ACC112 (cell line): ENCODE measurements around the gene COL1A1.

Source experiments
- H2AFZ ChIP-seq: fragments of 200-600 bp; sonication (generic); one replicate; pipeline ENCODE4 v1.6.0; 2017; ENCODE audit warnings: antibody characterized with exemption, low read length; ENCODE audit not compliant: unreplicated experiment
- H3K27ac ChIP-seq: fragments of 200-600 bp; sonication (generic); 2 replicates; pipeline ENCODE4 v1.5.1; 2014; ENCODE audit warnings: low read depth, mild to moderate bottlenecking, antibody characterized with exemption, low read length, moderate library complexity
- H3K27me3 ChIP-seq: fragments of 200-600 bp; sonication (generic); 2 replicates; pipeline ENCODE4 v1.6.1; 2014; ENCODE audit warnings: mild to moderate bottlenecking, antibody characterized with exemption, low read length, moderate library complexity, mixed read lengths; ENCODE audit not compliant: insufficient read depth
- H3K36me3 ChIP-seq: fragments of 200-600 bp; sonication (generic); 2 replicates; pipeline ENCODE4 v1.6.1; 2016; ENCODE audit warnings: mild to moderate bottlenecking, antibody characterized with exemption, low read length, moderate library complexity, mixed read lengths; ENCODE audit not compliant: insufficient read depth
- H3K4me1 ChIP-seq: fragments of 200-600 bp; sonication (generic); one replicate; pipeline ENCODE4 v1.6.1; 2016; ENCODE audit warnings: low read length, mixed read lengths; ENCODE audit not compliant: insufficient read depth, unreplicated experiment, control insufficient read depth
- H3K4me3 ChIP-seq: fragments of 200-600 bp; sonication (generic); 2 replicates; pipeline ENCODE4 v1.5.1; 2014; ENCODE audit warnings: mild to moderate bottlenecking, low read depth, low read length
- H3K79me2 ChIP-seq: fragments of 200-600 bp; sonication (generic); one replicate; pipeline ENCODE4 v1.6.0; 2016; ENCODE audit warnings: low read length; ENCODE audit not compliant: control insufficient read depth, unreplicated experiment, insufficient read depth

The COL1A1 gene

DNA sequence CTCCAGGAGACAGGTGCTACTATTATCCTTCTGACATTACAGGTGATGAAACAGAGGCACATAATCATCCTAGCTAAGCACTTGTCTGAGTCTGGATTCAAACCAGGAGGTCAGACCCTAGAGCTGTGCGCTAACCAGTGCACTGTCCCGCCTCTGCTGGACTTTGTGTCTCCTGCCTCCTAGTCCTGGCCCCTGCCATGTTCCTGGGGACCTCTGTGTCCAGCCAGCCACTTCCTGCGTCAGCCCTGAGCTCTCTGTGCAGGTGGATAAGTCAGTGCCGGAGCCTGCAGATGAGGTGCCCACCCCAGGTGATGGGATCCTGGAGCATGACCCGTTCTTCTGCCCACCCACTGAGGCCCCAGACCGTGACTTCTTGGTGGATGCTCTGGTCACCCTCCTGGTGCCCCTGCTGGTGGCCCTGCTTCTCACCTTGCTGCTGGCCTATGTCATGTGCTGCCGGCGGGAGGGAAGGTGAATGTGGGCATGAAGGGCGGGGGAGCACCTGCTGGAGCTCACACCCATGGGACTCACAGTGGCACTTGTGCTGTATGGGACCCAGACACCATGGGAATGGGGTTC, 31.5 kb downstream of the COL1A1 start:
- H3K36me3 ChIP-seq = no peaks in the 10 kb centered on the region
- no peak overlapping the region for H3K27ac ChIP-seq
- H3K4me1 ChIP-seq = peaks cover 15% of the 10 kb centered on the region
- H3K27me3 ChIP-seq = no peaks in the 10 kb centered on the region
- H3K79me2 ChIP-seq = no peaks in the 10 kb centered on the region
- no peak overlapping the region for H2AFZ ChIP-seq
- no peak overlapping the region for H3K4me3 ChIP-seq

DNA sequence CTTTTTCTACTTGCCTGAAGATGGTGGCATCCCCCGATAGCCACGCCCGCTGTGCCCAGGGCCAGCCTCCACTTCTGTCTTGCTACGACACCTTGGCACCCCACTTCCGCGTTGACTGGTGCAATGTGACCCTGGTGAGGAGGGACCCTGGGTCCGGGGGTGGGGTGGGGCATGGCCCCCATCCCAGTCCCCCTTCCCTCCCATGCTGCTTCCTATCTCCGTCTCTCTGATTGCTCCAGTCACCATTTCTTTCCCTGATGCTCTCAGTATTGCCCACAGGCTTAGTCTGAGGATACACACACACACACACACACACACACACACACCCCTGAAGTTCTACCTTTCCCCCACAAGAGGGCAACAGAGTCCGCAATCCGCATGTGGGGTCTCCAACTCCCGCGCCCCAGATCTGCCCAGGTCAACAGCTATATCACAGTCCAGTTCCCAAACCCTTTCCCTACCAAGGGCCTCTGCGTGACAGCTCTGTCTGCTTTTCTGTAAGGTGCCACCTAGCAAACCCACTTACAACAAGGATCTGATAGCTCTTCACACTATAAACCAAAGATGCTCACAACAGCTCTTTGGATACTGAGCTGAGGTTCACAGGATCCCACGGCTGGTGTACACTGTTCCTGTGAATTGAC, 32.2 kb downstream of the COL1A1 start:
- H3K4me1 ChIP-seq = peaks cover 15% of the 10 kb centered on the region
- H2AFZ ChIP-seq = no peak overlapping the region
- no peaks in the 10 kb centered on the region for H3K79me2 ChIP-seq
- H3K27ac ChIP-seq = no peak overlapping the region
- no peaks in the 10 kb centered on the region for H3K36me3 ChIP-seq
- H3K4me3 ChIP-seq = no peak overlapping the region
- no peaks in the 10 kb centered on the region for H3K27me3 ChIP-seq

DNA sequence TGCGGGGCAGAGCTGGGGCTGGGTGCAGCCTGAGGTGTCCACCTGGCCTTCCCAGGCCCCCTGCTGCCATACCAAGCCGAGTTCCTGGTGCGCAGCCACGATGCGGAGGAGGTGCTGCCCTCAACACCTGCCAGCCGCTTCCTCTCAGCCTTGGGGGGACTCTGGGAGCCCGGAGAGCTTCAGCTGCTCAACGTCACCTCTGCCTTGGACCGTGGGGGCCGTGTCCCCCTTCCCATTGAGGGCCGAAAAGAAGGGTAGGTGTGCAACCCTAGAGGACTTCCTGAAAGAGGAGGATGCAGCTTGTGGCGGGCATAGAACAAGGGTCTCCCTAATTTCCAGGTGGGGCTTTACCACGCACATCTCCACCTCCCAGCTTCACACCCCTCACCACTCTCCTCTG, 33.1 kb downstream of the COL1A1 start:
- H3K79me2 ChIP-seq = no peaks in the 10 kb centered on the region
- H3K4me3 ChIP-seq = no peak overlapping the region
- no peak overlapping the region for H3K27ac ChIP-seq
- peaks cover 8% of the 10 kb centered on the region for H3K4me1 ChIP-seq
- no peak overlapping the region for H2AFZ ChIP-seq
- no peaks in the 10 kb centered on the region for H3K27me3 ChIP-seq
- no peaks in the 10 kb centered on the region for H3K36me3 ChIP-seq

DNA sequence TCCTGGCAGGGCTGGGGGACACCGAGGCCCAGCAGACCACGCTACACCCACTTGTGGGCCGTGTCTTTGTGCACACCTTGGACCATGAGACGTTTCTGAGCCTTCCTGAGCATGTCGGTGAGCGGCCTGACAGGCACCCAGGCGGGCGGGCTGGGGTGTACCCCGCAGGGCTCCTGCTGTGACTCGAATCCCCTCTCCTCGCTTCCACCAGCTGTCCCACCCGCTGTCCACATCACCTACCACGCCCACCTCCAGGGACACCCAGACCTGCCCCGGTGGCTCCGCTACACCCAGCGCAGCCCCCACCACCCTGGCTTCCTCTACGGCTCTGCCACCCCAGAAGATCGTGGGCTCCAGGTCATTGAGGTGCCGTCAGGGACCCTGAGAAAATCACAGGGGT, 34.1 kb downstream of the COL1A1 start:
- Histone ChIP-seq H3K27ac (no peak overlapping the region), H3K4me3 (no peak overlapping the region), H3K4me1 (peaks cover 2% of the 10 kb centered on the region), H3K27me3 (no peaks in the 10 kb centered on the region), H3K36me3 (no peaks in the 10 kb centered on the region), H2AFZ (no peak overlapping the region), H3K79me2 (no peaks in the 10 kb centered on the region)

DNA sequence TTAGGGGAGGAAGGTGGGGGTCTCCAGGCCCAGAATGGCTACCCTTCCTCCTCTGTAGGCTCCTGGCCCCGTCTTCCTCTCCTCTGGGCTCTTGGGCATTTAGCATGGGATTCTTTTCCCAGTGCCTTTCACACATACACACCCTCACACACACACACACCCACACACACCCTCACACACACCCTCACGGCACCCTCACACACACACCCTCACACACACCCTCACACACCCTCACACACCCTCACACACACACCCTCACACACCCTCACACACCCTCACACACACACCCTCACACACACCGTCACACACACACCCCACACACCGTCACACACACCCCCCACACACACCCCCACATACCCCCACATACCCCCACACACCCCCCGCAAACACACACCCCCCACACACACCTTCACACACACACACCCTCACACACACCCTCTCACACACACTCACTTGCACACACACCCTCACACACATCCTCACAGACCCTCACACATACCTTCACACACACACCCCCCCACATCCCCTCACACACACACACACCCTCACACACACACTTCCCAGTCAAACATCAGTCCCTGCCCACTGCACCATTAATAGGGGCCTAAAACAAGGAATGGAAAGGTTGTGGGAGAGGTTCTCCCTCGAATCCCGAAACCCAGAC, 34.8 kb downstream of the COL1A1 start:
- no peaks in the 10 kb centered on the region for H3K79me2 ChIP-seq
- no peak overlapping the region for H3K4me3 ChIP-seq
- H3K4me1 ChIP-seq = peaks cover 6% of the 10 kb centered on the region

DNA sequence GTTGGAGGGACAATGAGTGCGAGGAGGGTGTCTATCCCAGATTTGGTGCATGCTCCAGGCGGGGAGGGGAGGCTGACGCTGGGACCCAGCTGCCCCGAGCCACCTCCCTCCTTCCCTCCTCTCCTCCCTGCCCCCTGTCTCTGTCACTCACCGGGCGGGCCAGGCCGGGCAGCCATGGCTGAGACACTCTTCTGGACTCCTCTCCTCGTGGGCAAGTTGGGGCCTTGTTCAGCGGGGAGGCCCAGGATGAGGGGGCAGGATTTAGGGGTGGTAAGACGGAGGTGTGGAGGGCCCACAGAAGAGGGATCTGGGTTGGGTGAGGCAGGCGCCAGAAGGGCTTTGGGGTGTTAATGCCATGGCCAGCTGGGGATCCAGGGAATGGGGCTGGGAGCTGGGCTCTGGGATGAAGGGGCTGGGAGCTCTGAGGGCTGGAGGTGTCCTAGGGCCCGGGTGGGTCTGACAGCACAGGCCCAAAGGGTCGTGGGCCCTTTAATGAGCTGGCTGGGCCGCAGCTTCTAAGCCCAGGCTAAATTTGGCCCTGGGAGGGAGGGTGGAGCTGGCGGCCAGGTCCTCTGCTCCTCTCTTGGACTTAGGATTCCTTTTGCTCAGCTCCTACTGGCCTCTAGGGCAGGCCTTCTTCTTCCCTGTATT, 35.4 kb downstream of the COL1A1 start, which contains the start of gene SGCA:
SGCA (plus strand) TSS at position 139 of the 651 bp plus-strand sequence; CDS start at position 175, 36 bp downstream.
- H3K4me3 ChIP-seq = no peak within 1 kb of the TSS
- no peaks in the 10 kb centered on the region for H3K27me3 ChIP-seq
- H3K79me2 ChIP-seq = no peaks in the 10 kb centered on the region
- no peaks in the 10 kb centered on the region for H3K36me3 ChIP-seq
- H3K27ac ChIP-seq = no peak within 1 kb of the TSS
- no peak within 1 kb of the TSS for H2AFZ ChIP-seq
- H3K4me1 ChIP-seq = peaks cover 7% of the 10 kb centered on the region

More for the DNA sequence above, 34.8 kb downstream of the COL1A1 start:
- Histone ChIP-seq H3K27me3 (no peaks in the 10 kb centered on the region), H2AFZ (no peak overlapping the region), H3K36me3 (no peaks in the 10 kb centered on the region), H3K27ac (no peak overlapping the region)

DNA sequence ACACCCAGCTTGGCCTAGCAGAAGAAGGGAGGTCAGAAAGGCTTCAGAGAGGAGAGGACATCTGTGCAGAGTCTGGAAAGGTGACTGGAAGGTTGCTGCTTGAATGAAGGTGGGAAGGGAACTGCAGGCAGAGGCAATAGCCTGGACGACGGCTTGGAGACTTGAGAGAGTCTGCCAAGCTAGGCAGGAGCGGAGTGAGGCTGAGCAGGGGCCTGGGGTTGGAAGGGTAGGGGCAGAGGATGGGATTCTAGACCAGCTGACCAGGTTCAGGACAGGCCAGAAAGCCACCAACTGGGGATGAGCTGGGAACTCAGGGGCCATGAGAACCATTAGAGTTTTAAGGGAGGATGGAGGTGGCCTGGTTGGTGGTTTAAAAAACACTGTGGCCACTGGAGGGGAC, 36.0 kb downstream of the COL1A1 start:
- no peak overlapping the region for H3K27ac ChIP-seq

DNA sequence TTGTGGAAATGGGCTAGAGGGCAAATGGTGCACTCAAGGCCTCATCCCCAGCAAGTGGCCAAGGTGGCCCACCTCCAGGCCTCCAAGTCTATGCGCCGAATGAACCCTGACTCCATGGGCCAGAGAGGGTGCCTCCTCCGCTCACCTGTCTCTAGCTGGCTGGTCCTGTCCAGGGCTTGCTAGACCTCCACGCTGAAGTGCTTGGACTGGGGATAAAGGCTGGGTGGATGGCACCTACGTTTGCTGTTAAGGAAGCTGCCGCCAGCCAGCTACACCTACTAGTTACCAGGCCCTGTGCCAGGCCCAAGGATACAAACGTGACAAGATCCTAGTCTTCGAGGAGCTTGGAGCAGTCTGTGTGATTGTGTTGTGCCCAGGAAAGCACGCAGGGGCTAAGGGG, 36.4 kb downstream of the COL1A1 start:
- H3K27ac ChIP-seq = no peak overlapping the region
- no peaks in the 10 kb centered on the region for H3K79me2 ChIP-seq
- no peaks in the 10 kb centered on the region for H3K27me3 ChIP-seq
- H3K4me1 ChIP-seq = peaks cover 7% of the 10 kb centered on the region
- no peak overlapping the region for H3K4me3 ChIP-seq
- no peaks in the 10 kb centered on the region for H3K36me3 ChIP-seq
- no peak overlapping the region for H2AFZ ChIP-seq

More for the DNA sequence above, 36.0 kb downstream of the COL1A1 start:
- Histone ChIP-seq H3K79me2 (no peaks in the 10 kb centered on the region), H3K4me1 (peaks cover 7% of the 10 kb centered on the region), H2AFZ (no peak overlapping the region), H3K27me3 (no peaks in the 10 kb centered on the region), H3K36me3 (no peaks in the 10 kb centered on the region), H3K4me3 (no peak overlapping the region)

DNA sequence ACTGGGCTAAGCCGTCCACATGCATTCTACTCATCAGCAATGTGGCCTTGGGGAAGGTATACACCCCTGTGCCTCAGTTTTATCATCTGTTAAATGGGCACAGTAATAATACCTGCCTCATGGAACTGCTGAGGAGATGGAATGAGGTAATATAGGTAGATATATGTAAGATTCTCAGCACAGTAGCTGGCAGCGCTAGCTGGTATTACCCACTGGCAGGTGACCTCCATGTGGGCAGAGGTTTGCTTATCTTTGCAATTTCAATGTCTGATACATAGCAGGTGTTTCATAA, 36.8 kb downstream of the COL1A1 start:
- H3K4me3 ChIP-seq = no peak overlapping the region
- no peak overlapping the region for H3K27ac ChIP-seq

DNA sequence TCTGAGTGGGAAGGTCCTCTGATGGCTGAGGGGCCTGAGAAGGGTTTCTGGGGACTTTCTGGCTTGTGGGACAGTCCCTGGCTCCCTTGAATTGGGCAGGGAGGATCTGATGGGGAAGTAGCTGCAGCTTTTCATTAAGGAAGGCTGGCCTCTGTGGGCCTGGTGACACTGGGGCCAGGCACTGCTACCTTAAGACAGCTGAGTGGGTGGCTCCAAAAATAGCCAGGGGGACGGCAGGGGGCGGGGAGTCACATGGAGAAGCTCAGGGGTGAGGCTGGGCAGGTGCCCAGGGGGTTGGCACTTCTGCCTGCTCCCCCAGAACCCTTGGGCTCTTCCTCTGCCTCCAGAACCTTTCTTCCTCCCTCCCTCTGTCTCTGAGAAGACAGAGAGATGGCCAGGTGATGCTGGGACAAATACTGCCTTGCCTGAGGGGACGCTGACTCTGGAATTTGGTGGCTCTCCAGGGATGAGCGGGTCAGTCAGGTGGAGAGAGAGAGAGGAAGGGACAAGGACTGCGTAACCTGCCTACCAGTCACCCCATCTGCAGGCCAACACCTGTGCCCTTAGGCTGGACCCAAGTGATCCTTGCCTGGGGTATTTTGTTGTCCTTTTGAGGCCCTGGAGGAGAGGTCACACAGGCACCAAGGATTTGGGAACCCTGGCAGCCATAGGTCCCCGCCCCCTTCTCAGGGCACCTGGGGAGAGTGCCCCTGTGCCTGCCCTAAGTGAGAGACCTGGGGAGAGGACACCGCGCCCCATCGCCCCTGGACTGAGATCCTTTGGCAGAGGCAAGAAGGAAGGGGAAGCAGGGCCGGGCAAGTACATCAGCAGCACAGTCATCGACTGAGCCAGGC, 37.4 kb downstream of the COL1A1 start:
- Histone ChIP-seq H3K4me3 (no peak overlapping the region), H2AFZ (no peak overlapping the region)

More for the DNA sequence above, 36.8 kb downstream of the COL1A1 start:
- Histone ChIP-seq H3K79me2 (no peaks in the 10 kb centered on the region), H2AFZ (no peak overlapping the region), H3K4me1 (peaks cover 6% of the 10 kb centered on the region), H3K36me3 (no peaks in the 10 kb centered on the region), H3K27me3 (no peaks in the 10 kb centered on the region)

More for the DNA sequence above, 37.4 kb downstream of the COL1A1 start:
- Histone ChIP-seq H3K79me2 (no peaks in the 10 kb centered on the region), H3K27me3 (no peaks in the 10 kb centered on the region), H3K4me1 (peaks cover 4% of the 10 kb centered on the region), H3K27ac (no peak overlapping the region), H3K36me3 (no peaks in the 10 kb centered on the region)
